Measurements from ENCODE around the gene BCL11B.

- TF ChIP-seq TEAD4 (IDR thresholded peaks at IDR 0.05) (no peak), TAF1 (IDR thresholded peaks at IDR 0.05; ENCODE audit: low read depth) (no peak), MAX (IDR thresholded peaks at IDR 0.05) (no peak), REST (IDR thresholded peaks at IDR 0.05; ENCODE audit: low read depth) (no peak), ZBTB7A (IDR thresholded peaks at IDR 0.05; ENCODE audit: low read depth) (no peak), CEBPB (IDR thresholded peaks at IDR 0.05) (no peak), TCF12 (IDR thresholded peaks at IDR 0.05; ENCODE audit: low read depth) (no peak), FOXM1 (IDR thresholded peaks at IDR 0.05; ENCODE audit: borderline replicate concordance, low read depth) (no peak), EP300 (IDR thresholded peaks at IDR 0.05; ENCODE audit: borderline replicate concordance) (no peak), YY1 (IDR thresholded peaks at IDR 0.05; ENCODE audit: low read depth) (no peak), RAD21 (IDR thresholded peaks at IDR 0.05; ENCODE audit: low read depth) (no peak), CREB1 (IDR thresholded peaks at IDR 0.05; ENCODE audit: low read depth) (no peak), EGR1 (IDR thresholded peaks at IDR 0.05) (no peak)
- TF ChIP-seq, protein P1, sequence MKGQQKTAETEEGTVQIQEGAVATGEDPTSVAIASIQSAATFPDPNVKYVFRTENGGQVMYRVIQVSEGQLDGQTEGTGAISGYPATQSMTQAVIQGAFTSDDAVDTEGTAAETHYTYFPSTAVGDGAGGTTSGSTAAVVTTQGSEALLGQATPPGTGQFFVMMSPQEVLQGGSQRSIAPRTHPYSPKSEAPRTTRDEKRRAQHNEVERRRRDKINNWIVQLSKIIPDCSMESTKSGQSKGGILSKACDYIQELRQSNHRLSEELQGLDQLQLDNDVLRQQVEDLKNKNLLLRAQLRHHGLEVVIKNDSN (IDR thresholded peaks at IDR 0.05): no peak
Measured at GRCh38 chr14:99300190-99300589, 28.2 kb upstream of the BCL11B start.

Measured in Ishikawa (cell line).